ENCODE data around the gene KRTAP3-2. TPM values are rescaled to one million over a fixed set of nuclear protein-coding genes. Genes with fewer than 3 reads are reported as not detected.
A peak's percentile ranks its signal among the peaks of the same experiment; 100 is the strongest.

The KRTAP3-2 gene
- total and polyA plus RNA-seq, 8 donors = not detected

GRCh38 chr17:40960144-40960543 lies 39.6 kb downstream of the KRTAP3-2 start:
- no peaks in the 10 kb centered on the region for H3K36me3 ChIP-seq
- no peak for DNase-seq

GRCh38 chr17:40958086-40958953 lies 41.4 kb downstream of the KRTAP3-2 start:
- intact Hi-C loops (cut with DNase I) = no loop called here
- ATAC-seq = peak; percentile 73
- Histone ChIP-seq H3K36me3 (no peaks in the 10 kb centered on the region), H3K27me3 (peaks cover 0 to under 1% of the 10 kb centered on the region in 2 donors), H3K4me1 (no peaks in the 10 kb centered on the region), H3K4me3 (no peak overlapping the region), H3K9me3 (no peaks in the 10 kb centered on the region), H3K27ac (peak overlapping the region in 1 of 2 donors; percentile 30)
- TF ChIP-seq CTCF (IDR thresholded peaks at IDR 0.05) = no peak
- no peak for DNase-seq

More at GRCh38 chr17:40960144-40960543, 39.6 kb downstream of the KRTAP3-2 start:
- Histone ChIP-seq H3K4me1 (no peaks in the 10 kb centered on the region), H3K4me3 (peak overlapping the region in 1 of 2 donors; percentile 4), H3K27ac (no peak overlapping the region), H3K27me3 (no peaks in the 10 kb centered on the region), H3K9me3 (no peaks in the 10 kb centered on the region)
- intact Hi-C loops (cut with DNase I) = no loop called here
- TF ChIP-seq CTCF (IDR thresholded peaks at IDR 0.05) = no peak
- peak; percentile 62 for ATAC-seq

- ATAC-seq (peak; percentile 57), DNase-seq (peak in 1 of 4 donors; percentile 28)
- H3K36me3 ChIP-seq = no peaks in the 10 kb centered on the region
- no peaks in the 10 kb centered on the region for H3K4me1 ChIP-seq
- no peaks in the 10 kb centered on the region for H3K9me3 ChIP-seq
- intact Hi-C loops (cut with DNase I) = no loop called here
- H3K27ac ChIP-seq = peak overlapping the region in 1 of 2 donors; percentile 30
- no peak for TF ChIP-seq CTCF (IDR thresholded peaks at IDR 0.05)
- peaks cover 0 to 3% of the 10 kb centered on the region in 2 donors for H3K27me3 ChIP-seq
- H3K4me3 ChIP-seq = no peak overlapping the region
These were observed 43.1 kb downstream of the KRTAP3-2 start for GRCh38 chr17:40956401-40957254.

- Histone ChIP-seq H3K36me3 (no peaks in the 10 kb centered on the region), H3K4me3 (no peak overlapping the region), H3K4me1 (no peaks in the 10 kb centered on the region), H3K9me3 (no peaks in the 10 kb centered on the region), H3K27me3 (peaks cover 0 to 24% of the 10 kb centered on the region in 2 donors), H3K27ac (no peak overlapping the region)
- no peak for ATAC-seq
- DNase-seq = no peak
- TF ChIP-seq CTCF (IDR thresholded peaks at IDR 0.05) = no peak
- intact Hi-C loops (cut with DNase I) = no loop called here
These were observed 45.8 kb downstream of the KRTAP3-2 start for GRCh38 chr17:40953881-40954280.

- TF ChIP-seq CTCF (IDR thresholded peaks at IDR 0.05) = no peak
These were observed 47.0 kb downstream of the KRTAP3-2 start for GRCh38 chr17:40952661-40953060.

More at GRCh38 chr17:40952661-40953060, 47.0 kb downstream of the KRTAP3-2 start:
- no peaks in the 10 kb centered on the region for H3K4me1 ChIP-seq
- H3K36me3 ChIP-seq = no peaks in the 10 kb centered on the region
- peak; percentile 70 for ATAC-seq
- intact Hi-C loops (cut with DNase I) = no loop called here
- H3K27ac ChIP-seq = peak overlapping the region in 1 of 2 donors; percentile 21
- H3K4me3 ChIP-seq = no peak overlapping the region
- H3K9me3 ChIP-seq = no peaks in the 10 kb centered on the region
- peaks cover 0 to 36% of the 10 kb centered on the region in 2 donors for H3K27me3 ChIP-seq
- DNase-seq = no peak

Measured in left lung (tissue), 10 donors.